Stromal cell of bone marrow (primary cell): ENCODE data around the gene RTN3.

Source experiments
- DNase-seq: peaks from one replicate; pipeline ENCODE4 v3.0.0-alpha.2; 2012; ENCODE audit warnings: low read depth

Gene RTN3

DNA sequence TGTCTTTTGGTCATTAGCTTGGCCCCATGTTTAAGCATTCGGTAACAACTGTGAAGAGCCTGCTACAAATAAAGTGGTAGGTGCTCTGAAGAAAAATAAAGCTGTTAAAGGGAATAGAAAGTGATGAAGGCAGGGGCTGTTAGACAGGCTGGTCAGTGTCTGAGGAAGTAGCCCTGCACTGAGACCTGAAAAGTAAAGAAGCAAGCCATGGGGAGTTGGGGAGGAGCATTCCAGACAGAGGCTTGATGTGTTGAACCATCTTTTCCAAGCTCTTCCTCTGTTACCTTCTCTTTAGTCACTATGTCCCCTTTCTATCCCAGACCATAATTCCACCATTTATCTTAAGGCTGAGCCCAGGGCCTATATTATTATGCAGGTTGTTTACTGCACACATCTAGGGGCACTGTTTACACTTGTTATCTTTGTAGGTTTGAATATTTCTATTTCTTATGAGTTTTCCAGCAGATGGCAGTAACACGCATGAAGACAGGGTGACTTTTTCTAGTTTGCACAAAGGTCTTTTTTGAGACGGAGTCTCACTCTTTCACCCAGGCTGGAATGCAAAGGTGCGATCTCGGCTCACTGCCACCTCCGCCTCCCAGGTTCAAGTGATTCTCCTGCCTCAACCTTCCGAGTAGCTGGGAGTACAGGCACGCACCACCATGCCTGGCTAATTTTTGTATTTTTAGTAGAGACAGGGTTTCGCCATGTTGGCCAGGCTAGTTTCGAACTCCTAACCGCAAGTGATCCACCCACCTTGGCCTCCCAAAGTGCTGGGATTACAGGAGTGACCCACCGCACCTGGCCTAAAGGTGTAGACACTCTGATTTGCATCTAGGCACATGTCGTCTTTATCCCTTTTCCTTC is 64.2 kb downstream of the RTN3 start:
- DNase-seq = no peak

DNA sequence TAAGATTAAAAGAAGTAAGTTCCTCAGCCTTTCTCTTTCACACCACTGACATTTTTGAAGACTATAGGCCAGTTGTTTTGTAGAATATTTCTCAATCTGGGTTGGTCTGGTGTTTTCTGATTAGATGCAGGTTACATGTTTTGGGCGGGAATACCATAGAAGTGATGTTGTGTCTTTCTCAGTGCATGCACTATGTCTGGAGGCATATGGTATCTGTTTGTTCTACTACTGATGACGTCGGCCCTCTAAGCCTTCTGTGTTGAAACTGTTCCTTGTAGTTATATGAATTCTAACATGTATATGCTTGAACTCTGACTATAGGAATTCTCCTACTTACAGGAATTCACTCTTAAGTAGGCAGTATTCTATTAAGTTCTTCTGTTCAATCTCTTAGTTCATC is 65.7 kb downstream of the RTN3 start:
- no peak for DNase-seq

DNA sequence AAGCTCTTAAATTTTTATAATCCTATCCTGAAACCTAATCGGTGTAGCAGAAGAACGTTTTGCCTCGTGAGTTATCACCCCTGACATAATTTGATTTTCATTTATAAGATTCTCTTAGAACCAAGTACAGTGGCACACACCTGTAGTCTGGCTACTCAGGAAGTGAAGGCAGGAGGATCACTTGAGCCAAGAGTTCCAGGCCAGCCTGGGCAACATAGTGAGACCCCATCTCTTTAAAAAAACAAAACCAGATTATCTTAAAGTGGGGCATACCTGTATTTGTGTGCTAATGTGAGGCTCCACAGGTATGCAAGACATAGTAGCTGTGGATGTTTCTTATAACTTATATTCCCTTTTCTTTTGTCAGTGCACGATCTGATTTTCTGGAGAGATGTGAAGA is 68.3 kb downstream of the RTN3 start:
- DNase-seq = no peak

DNA sequence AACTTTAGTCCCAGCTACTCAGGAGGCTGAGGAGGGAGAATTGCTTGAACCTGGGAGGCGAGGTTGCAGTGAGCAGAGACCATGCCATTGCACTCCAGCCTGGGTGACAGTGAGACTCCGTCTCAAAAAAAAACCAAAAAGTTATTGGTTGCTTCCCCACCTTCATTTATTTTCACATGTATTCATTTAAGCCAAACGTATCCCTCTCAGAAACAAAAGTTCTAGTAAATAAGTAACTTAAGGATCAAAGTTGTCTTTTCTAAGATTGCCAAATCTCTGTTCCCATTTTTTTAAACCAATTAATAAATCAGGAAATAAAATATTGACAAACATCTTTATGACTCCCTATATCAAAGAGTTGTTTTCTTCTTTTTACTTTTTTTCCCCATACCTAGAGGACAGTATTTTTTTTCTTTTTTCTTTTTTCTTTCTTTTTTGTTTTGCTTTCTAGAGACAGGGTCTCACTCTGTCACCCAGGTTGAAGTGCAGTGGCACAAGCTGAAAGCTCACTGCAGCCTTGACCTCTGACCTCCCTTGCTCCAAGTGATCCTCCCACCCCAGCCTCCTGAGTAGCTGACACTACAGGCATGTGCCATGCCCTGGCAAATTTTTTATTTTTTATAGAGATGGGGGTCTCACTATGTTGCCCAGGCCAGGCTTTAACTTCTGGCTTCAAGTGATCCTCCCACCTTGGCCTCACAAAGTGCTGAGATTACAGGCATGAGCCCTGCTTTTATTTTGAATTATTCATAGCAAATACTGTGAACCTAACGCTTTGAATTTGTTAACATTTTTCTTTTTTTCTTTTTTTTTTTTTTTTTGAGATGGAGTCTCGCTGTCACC is 75.8 kb downstream of the RTN3 start:
- no peak for DNase-seq

DNA sequence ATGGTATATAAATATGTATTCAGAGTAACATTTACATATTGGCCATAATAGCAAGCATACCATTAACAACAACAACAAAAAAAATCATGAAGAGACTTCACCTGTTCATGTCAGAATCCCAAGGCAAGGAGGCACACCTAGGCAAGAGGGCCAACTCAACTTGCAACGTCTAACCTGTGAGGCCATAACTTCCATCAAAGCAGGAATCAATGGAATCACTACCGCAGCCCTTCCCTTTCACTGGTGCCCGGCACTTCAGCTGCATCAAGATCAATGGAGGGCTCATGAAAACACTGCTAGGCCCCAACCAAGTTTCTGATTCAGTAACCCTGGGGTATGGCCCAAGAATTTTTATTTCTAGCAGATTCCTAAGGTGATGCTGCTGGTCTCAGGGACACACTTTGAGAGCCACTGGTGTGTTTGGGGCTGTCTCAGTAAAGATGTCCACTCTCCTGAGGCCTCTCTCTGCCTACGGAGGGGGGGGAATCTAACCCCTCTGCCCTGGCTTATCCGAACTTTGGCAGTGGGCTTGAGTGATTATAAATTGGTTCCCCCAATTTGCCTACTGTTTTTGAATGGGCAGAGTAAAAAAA is 79.3 kb downstream of the RTN3 start:
- DNase-seq = no peak

DNA sequence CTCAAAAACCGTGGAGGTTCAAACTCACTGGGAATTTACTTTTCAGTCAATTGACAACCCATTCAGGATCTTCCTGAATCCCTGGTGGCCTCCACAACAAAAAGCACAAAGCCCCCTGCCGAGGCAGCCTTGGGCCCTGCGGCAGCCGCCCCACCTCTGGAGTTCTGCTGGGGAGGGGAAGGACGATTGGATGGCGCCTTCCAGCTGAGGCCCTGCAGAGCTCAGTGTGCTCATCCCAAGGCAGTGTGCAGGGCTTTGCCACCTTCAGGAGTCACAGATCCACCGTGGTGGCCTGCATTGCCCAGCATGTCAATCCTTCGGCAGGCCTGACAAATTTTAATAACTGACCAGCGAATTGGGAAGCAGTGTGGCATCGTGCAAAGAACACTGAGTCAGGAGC is 79.9 kb downstream of the RTN3 start:
- no peak for DNase-seq

DNA sequence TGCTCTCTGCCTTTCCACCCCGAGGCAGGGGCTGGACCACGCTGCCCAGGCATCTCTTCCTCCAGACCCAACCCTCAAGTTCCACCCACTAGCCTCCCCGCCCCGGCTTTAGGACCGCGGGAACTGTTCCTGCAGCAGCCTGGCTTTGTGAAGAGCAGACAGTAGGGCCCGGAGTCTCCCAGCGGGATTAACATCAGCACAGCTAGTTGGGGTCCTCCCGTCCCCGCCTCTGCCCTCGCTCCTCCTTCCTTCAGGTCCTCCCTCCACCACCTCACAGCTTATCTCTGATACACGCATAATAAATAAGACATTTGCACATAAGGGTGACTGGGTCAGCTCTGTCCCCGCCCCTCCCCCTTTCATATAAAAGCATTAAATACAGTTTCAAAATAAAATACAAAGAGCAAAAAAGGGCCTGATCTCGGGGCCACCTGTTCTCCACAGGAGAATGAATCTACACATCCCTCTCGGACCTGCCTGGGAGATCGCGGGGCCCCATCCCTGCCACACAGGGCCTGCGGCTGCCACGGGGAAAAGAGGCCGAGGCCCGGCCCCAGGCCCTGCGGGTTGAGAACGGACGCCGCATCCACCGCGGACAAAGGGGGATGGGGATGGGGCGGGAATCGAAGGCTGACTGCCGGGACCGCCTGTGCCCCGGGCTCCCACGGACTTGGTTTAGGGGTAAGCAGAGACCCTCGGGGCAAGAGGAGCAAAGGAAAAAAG is 80.8 kb downstream of the RTN3 start:
- no peak for DNase-seq

DNA sequence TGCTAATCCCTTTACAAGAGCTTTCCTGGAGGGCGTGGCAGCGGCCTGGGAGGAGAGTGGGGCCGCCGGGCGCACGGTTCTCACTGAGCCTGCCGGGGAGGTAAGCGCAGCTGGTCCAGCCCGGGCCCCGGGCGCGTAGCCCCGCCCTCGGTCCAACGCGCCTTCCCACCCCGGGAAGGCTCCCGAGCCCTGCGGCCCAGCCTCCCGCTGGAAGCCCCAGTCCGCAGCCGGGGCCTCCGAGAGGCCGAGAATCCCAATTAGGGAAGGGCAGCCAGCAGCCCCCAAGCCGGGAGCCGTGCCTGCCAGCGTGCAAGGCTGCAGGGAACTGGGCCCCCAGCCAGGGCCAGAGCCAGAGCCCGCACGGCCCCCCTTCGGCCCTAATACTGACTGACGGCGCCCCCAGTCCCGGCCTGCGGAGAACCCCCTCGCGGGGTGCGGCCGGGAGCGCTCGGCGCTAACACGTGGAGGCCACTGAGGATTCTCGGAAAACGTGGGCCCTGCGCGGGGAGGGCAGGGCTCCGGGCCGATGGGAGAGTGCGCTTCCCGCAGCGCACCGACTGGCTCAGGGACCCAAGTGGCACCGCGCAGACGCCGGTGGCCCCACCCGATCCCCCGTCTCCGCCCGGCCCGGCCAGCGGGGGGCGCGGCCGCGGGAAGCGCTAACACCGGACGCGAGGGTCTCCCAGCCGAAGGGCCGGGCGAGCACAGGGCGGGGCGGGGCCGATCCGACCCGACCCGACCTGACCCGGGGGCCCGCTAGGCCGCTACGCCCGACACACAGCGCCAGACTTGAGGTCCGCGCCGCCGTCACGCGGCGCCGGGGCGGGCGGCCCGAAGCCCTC is 81.6 kb downstream of the RTN3 start:
- DNase-seq = no peak

DNA sequence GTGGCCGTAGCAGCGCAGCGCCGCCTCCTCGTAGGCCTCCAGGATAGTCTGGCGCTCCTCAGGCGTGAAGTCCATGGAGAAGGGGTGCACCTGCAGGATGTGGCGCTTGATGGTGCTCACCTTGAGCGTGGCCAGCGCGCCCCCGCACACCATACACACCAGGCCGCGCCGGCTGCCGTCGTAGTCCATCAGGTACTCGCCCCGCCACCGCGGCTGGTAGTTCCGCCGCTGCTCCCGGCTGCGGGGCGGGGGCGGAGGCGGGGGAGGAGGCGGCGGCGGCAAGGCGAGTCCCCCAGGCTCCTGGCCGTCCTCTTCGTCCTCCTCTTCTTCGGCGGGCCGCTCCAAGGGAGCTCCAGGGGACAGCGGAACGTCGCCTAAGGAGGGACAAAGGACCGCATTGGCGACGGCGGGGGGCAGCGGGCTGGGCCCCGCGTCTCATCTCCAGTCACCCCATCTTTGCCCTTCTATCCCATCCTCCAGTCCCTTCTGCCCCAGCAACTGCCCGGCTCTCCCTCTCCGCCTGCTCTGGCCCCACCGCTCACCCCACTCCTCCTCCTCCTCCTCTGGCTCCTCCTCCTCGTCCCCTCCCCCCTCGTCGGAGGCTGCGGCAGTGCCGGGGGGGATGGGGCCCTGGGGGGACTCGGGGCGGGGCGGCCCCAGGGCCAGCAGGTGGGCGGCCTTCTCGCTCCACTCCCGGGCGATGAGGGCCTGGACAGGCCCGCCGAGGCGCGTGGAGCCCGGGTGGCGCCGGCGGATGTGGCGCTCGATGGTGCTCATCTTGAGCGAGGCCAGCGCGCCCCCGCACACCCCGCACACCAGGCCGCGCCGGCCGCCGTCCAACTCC is 82.4 kb downstream of the RTN3 start:
- DNase-seq = no peak

DNA sequence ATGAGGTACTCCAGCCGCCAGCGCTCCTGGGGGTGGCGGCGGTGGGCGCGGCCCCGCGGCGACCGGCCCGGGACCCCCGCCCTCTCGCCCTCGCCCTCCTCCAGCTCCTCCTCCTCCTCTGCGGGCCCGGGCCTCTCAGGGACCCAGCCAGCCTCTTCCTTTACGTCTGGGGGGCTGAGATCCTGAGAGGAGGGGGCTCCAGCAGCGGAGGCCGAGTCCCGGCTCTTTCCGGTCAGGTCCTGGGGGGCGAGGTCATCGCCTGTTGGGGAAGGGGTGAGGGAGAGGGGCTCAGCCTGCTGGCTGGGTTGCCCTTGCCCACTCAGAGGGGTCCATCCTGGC is 83.0 kb downstream of the RTN3 start:
- DNase-seq = no peak

DNA sequence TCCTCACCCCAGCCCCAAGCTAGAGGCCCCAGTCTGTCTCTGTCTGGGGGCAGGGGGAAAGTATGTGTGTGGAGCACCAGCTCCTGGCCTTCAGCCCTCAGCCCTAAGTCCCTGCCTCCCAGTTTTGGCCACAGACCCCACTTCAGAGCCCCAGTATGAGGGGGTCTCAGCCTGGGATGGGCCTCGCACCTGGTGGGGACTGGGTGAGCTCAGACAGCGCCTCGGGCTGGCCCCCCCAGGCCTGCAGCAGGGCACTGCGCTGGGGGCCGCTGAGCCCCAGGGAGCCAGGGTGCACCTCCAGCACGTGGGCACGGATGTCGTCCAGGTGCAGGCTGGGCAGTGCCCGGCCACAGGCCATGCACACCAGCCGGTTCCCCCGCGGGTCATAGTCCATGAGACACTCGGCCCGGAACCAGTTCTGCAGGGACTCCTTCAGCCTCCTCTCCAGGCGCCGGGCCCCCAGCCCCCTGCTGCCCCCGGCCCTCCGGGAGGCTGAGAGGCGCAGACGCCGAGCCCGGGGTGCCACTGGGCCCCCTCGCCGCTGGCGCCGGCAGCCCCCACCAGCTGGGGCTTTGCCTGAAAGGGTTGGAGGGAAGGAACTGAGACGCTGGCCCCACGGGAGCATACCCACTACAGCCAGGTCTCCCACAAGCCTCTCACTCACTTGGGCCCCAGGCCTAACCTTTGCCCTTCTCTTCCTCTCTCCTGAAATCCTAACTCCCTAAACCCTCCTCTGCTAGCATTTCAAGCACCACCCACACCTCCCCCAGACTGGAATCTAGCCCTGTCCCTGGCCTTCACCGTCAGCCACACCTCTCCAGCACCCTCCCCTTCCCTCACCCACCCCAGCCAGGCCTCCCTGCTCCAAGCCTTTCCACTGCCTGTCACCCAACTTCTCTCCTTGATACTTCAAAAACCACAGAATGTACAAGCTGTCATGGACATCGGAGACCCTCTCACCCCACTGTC is 83.7 kb downstream of the RTN3 start:
- no peak for DNase-seq

DNA sequence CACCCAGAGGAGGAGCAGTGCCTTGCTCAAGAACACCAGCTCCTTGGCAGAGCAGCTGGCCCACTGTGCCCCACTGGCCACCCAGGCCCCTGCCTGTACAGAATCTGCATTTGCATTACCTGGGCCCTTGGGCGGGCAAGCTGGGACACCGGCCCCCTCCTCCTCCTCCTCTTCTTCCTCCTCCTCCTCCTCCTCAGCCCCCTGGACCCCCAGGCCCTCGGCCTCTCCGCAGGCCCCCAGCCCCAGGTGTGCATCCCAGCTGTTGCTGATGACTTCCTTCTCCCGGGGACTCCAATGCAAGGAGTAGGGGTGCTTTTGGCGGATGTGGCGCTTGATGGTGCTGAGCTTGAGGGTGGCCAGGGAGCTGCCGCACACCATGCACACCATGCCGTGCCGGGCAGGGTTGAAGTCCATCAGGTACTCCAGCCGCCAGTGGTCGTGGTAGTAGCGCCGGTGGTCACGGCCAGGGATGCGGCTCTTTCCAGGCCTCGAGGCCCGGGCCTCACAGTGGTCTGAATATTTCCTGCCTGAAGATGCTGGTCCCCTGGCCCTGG is 84.5 kb downstream of the RTN3 start:
- no peak for DNase-seq

DNA sequence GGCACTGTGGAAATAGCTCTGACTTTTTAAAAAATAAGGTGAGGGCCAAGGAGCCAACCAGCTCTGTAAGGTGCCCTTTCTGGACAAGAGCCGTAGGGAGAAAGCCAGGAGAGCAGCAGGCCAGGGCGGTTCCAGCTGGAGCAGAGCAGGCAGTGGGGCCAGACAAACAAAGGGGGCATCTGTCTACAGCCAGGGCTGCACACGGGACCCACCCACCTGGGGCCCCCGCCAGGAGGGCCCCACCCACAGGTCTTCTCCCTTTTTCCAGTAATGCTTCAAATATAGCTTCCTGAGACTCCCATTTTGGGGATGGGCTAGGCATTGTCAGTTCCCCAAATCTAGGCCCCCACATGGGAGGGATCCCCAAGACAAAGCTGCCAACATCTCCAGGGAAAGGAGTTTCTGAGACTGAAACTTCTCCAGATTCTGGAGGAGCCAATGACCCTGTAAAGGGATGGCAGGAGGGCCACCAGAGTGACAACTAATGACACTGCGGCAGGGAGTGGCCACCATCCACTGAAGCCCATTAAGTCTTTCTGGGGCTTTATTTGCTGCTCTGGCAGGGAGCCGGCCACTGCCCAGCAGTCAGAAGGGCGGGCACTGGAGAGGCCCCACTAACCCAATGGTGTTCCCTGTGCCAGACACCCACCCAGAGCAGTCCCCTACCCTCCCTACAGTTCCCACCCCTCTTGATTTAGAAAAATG is 85.4 kb downstream of the RTN3 start:
- DNase-seq = no peak

DNA sequence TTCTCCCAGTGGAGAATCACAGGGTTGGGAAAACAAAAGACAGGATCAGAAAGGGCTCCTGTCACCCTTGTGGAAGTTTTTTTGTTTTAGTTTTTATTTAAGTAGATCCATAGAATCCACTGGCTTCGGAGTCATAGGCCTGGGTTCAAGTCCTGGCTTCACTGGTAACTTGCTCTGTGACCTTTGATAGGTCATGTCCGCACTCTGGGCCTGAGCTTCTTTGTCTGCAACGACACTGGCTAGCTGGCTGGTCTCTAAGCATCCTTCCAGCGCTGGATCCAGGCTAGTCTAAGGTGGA is 85.9 kb downstream of the RTN3 start:
- no peak for DNase-seq

DNA sequence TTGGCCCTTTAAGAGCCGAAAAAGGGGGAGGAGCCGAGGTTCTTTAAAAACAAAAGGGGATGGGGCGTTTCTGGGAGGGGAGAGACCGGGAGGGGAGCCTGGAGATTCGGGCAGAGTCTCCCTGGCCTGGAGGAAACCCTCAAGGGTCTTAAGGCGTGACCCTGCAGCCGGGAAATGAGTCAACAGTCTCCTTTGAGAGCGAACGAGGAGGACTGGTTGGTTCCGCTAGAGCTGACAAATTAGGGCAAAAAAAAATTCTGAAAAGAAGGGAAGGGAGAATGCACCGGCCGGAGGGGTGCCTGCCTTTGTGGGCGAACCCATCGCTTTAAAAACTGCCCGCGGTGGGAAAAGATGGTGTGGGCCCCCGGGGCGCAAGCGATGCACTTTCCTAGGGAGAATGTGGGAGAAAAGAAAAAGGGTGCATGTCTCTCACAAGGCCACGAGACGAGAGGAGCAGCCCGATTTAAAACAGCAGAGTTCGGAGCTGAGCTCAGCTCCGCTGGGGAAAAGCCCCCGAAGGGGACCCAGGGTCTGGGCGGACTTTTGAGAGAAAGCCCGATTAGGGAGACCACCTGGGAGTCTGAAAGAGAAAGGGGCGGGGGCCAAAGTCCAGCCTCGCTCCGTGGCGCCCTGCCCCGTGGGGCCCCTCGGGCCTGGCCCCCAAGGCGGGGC is 86.4 kb downstream of the RTN3 start:
- DNase-seq = peak; percentile 72

DNA sequence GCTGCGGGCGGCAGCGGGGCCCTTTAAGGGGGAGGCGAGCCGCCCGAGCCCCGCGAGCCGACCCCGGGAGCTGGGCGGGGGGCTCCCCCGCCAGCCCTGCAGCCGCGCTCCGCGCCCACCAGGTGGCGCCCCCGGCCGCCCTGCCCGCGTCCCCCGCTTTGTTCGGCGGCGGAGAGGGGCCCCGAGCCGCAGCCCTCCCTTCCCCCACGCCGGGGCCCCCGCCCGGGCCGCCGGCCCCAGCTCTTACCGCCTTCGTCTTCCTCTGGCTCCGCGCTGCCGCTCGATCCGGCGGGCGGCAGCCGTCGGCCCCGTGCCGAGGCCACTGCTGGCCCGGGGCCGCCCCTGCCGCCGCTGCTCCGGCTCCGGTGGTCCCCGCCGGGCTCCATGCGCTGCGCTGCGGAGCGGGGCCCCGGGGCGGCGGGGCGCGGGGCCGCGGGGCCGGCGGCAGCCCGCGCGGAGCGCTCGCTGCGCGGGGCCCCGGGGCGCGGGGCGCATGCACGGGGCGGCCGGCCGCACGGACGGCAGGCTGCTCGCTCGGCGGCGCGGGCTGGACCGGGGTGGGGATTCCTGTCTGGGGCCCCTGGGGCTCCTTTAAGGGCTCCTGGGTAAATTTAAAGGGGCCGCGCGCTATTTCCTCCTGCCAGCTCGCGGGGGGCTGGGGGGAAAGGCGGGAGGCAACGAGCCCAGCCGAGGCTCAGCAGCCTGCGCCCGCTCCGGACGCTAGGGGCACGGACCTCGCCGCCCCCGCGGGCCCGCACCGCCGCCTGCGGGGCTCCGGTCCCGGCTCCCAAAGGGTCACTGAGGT is 87.1 kb downstream of the RTN3 start, which contains the start of gene ZFTA:
TSS of gene ZFTA (minus strand) at position 539 of the 805 bp plus-strand sequence. CDS start at position 386, 153 bp downstream.
- no peak for DNase-seq
